Type B pancreatic cell (in vitro differentiated cells): Measurements from ENCODE around the gene SUPT6H. TPM values are rescaled to one million over a fixed set of nuclear protein-coding genes. Genes with fewer than 3 reads are reported as not detected.

Experiments
- DNase-seq: peaks from one replicate; pipeline ENCODE4 v3.0.0; 2021; ENCODE audit warnings: mixed read lengths; ENCODE audit not compliant: unreplicated experiment; ENCODE audit errors: extremely low spot score
- H3K27ac Mint-ChIP-seq: 2 replicates; pipeline ENCODE4 v1.8.0; 2021; ENCODE audit warnings: mild to moderate bottlenecking, mixed read lengths
- H3K27me3 Mint-ChIP-seq: 2 replicates; pipeline ENCODE4 v1.8.0; 2021; ENCODE audit warnings: mixed read lengths
- H3K36me3 Mint-ChIP-seq: 2 replicates; pipeline ENCODE4 v1.8.0; 2021; ENCODE audit warnings: mixed read lengths
- H3K4me1 Mint-ChIP-seq: one replicate; pipeline ENCODE4 v1.8.0; 2021; ENCODE audit warnings: mixed read lengths; ENCODE audit not compliant: unreplicated experiment
- H3K4me3 Mint-ChIP-seq: 2 replicates; pipeline ENCODE4 v1.8.0; 2021; ENCODE audit warnings: mild to moderate bottlenecking, mixed read lengths
- H3K9me3 Mint-ChIP-seq: 2 replicates; pipeline ENCODE4 v1.8.0; 2021; ENCODE audit warnings: mixed read lengths
- total RNA-seq: library from RNA; stranded (reverse); gene quantifications from 2 replicates; pipeline ENCODE4 v1.2.1, GENCODE V29; 2021; ENCODE audit warnings: low replicate concordance
- TF ChIP-seq, protein P1 (sequence below): fragments of 200-600 bp; sonication (generic); conservative IDR thresholded peaks from 2 replicates; pipeline ENCODE4 v1.5.0; 2021; ENCODE audit warnings: antibody characterized with exemption, mild to moderate bottlenecking

SUPT6H gene
- total RNA-seq, 1 donor from 2014 or later, result 69.2 TPM

DNA sequence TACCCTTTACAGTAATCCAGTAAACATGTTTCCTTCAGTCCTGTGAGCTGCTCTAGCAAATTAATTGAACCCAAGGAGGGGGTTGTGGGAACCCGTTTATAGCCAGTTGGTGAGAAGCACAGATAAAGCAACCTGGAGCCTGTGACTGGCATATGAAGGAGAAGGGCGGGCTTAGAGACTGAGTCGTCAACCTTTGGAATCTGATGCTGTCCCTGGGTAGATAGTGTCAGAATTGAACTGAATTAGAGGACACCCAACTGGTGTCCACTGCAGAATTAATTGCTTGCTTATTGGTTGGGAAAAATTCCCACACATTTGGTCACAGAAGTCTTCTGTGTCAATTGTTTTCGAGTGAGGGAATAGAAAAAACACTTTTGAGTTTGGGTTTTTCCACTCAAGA, 35.2 kb upstream of the SUPT6H start:
- H3K27ac Mint-ChIP-seq, result no peak overlapping the region
- no peaks in the 10 kb centered on the region for H3K4me1 Mint-ChIP-seq
- no peaks in the 10 kb centered on the region for H3K27me3 Mint-ChIP-seq
- no peaks in the 10 kb centered on the region for H3K9me3 Mint-ChIP-seq
- peaks cover 23% of the 10 kb centered on the region for H3K36me3 Mint-ChIP-seq
- H3K4me3 Mint-ChIP-seq, result no peak overlapping the region
- DNase-seq, result no peak
- TF ChIP-seq, protein P1, sequence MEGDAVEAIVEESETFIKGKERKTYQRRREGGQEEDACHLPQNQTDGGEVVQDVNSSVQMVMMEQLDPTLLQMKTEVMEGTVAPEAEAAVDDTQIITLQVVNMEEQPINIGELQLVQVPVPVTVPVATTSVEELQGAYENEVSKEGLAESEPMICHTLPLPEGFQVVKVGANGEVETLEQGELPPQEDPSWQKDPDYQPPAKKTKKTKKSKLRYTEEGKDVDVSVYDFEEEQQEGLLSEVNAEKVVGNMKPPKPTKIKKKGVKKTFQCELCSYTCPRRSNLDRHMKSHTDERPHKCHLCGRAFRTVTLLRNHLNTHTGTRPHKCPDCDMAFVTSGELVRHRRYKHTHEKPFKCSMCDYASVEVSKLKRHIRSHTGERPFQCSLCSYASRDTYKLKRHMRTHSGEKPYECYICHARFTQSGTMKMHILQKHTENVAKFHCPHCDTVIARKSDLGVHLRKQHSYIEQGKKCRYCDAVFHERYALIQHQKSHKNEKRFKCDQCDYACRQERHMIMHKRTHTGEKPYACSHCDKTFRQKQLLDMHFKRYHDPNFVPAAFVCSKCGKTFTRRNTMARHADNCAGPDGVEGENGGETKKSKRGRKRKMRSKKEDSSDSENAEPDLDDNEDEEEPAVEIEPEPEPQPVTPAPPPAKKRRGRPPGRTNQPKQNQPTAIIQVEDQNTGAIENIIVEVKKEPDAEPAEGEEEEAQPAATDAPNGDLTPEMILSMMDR, result no peak

DNA sequence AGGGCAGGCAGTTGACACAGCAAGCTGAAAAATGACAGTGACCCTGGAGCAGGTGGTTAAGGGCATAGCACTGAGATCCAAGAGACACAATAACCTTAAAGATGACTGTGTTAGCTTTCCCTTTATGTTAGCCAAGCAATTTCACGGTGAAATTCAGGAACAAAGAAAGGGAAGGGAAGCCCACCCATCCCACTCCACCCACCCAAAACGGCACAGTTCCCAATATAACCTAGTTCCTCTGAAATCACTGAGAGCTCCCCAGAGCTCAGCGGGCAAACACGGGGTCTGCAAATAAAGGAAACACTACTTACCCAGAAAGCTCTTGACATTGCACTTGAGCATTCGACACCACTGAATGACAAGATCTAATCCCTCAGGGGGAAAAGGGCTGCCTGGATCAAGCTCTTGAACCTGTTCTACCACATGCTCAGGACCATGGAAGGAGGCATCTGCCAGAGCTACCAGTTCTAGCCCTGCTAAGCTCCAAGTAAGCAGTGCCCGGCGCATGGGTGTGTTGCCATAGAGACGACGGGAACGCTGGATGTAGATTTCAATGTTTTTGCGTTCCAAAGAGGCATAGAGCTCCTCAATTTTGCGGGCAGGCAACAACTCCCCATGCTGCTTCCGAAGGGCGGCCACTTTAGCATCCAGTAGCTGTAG, 27.7 kb upstream of the SUPT6H start:
- H3K36me3 Mint-ChIP-seq, result peaks cover 50% of the 10 kb centered on the region
- TF ChIP-seq, protein P1, result no peak
- H3K27me3 Mint-ChIP-seq, result no peaks in the 10 kb centered on the region
- H3K4me1 Mint-ChIP-seq, result no peaks in the 10 kb centered on the region
- no peak overlapping the region for H3K27ac Mint-ChIP-seq
- H3K4me3 Mint-ChIP-seq, result no peak overlapping the region
- DNase-seq, result no peak
- H3K9me3 Mint-ChIP-seq, result no peaks in the 10 kb centered on the region

DNA sequence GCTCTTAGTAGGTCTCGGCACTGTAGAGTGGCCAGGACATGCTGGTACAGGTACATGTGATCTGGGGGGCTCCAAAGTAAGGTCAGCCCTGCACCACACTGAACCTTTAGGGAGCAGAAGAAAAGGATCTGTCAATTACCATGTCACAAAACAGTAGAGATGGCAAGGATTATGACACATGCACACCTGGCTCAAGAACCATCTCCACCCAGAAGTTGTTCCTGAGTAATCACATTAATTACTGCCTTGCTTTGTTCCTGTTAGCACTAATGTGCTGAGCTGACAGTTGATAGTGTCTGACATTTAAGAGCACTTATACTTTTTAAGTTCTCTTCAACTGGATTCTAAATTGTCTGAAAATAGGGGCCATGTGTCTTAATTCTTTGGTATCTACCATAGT, 26.5 kb upstream of the SUPT6H start:
- DNase-seq, result no peak
- H3K36me3 Mint-ChIP-seq, result peaks cover 57% of the 10 kb centered on the region
- H3K27me3 Mint-ChIP-seq, result no peaks in the 10 kb centered on the region
- H3K4me1 Mint-ChIP-seq, result no peaks in the 10 kb centered on the region
- H3K9me3 Mint-ChIP-seq, result no peaks in the 10 kb centered on the region
- H3K27ac Mint-ChIP-seq, result no peak overlapping the region
- H3K4me3 Mint-ChIP-seq, result no peak overlapping the region
- TF ChIP-seq, protein P1, result no peak

DNA sequence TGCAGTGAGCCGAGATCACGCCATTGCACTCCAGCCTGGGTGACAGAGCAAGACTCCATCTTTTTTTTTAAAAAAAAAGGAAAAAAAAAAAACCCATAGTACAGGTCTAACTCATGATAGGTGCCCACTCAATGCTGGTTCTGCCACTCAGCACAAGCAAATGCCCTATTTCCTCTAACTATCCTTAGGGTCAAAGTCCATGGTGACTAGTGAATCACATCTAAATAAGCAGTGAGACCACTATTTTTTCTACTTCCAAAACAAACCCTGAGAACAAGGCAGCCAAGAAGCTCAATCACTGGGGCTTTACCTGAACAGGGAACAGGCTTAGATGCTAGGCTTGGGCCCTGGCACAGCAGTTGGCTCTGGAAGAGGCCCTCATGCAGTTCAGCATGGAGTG, 20.4 kb upstream of the SUPT6H start:
- H3K9me3 Mint-ChIP-seq, result no peaks in the 10 kb centered on the region
- peaks cover 42% of the 10 kb centered on the region for H3K36me3 Mint-ChIP-seq
- no peak overlapping the region for H3K4me3 Mint-ChIP-seq
- peaks cover 17% of the 10 kb centered on the region for H3K4me1 Mint-ChIP-seq
- TF ChIP-seq, protein P1, result no peak
- no peaks in the 10 kb centered on the region for H3K27me3 Mint-ChIP-seq
- H3K27ac Mint-ChIP-seq, result no peak overlapping the region
- no peak for DNase-seq

DNA sequence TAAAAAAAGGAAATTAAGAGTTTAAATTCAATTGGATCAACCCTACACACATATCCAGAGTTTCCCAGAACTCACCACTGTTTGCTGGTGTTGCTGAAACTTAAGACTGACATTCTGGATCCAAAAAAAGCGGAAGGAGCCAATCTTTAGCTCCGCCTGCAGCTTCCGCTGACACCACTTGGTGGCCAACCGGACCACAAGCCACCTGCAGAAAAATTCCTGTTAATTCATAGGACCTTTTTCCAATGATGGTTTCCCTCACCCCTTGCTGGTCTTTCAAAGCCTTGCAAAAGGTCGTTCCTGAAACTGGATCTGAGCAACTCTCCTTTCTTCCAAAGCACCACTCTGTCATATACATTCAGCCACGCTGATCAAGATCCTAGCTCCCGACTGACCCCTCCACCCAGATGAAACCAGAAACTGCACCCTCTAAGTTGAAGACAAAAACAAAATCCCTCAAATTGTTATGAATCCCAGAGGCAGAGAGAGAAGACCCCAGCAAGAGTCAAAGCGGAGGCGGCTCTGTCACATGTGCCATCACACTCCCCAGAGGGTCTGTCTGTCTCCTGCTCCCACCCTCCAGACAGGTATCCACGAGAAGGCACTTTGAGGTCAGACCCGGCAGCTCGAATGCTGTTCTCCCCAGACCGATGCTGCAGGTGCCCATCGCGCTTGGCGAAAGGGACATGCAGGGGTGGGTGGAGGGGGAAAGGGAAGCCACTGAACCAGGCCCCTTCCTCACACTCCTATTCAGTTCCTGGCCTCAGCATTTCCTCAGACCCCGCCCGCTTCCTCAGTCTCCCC, 17.8 kb upstream of the SUPT6H start:
- no peak for DNase-seq
- peak overlapping the region; percentile 91 for H3K27ac Mint-ChIP-seq
- peak overlapping the region; percentile 92 for H3K4me3 Mint-ChIP-seq

More for the DNA sequence above, 17.8 kb upstream of the SUPT6H start:
- TF ChIP-seq, protein P1, result peak; percentile 78
- no peaks in the 10 kb centered on the region for H3K9me3 Mint-ChIP-seq
- peaks cover 25% of the 10 kb centered on the region for H3K36me3 Mint-ChIP-seq
- H3K4me1 Mint-ChIP-seq, result peaks cover 22% of the 10 kb centered on the region
- H3K27me3 Mint-ChIP-seq, result no peaks in the 10 kb centered on the region
